ENCODE results near the gene PCNX2. TPM values are rescaled to one million over a fixed set of nuclear protein-coding genes. Genes with fewer than 3 reads are reported as not detected.

PCNX2 gene
- total RNA-seq, 1 experiment from 2014 or later, result 15.3 TPM

DNA sequence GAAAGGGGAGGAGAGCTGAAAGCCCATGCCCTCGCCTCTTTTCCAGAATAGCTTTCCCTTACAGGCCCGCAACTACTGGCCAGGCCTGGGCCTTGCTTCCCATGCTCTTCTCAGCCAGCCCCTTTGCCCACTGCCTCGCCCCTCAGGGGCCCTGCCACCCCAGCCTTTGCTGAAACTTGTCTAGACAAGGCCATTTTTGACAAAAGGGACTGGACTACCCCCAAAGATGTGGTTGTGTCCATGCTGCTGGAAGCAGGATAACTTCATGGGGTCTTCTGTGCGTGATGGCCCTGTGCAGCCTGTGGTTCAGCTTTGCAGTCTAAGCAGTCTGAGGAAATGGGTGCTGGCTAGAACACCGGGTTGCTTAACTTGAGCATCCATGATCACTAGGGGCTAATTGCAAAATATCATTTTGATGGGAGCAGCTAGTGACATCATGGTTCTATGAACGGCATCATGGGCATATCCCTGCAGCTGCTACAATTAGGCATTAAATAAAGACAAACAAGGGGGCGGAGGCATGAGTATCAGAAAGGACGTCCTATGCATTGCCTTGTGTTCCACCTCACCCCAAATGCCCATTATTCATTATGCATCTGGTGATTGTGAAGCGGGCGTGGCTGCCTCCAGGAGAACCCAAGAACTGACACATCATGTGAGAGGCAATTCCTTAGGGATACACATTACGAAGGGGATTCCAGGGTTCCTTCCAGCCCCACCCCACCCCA lies 308.3 kb downstream of the PCNX2 start:
- no peak for TF ChIP-seq ZNF274 (IDR thresholded peaks at IDR 0.05; ENCODE audit: low read depth, low read length)
- TF ChIP-seq ZFX (IDR thresholded peaks at IDR 0.05), result no peak
- no peak for TF ChIP-seq SIN3A (IDR thresholded peaks at IDR 0.05; ENCODE audit: low read depth)
- TF ChIP-seq CEBPB (IDR thresholded peaks at IDR 0.05; ENCODE audit: low read depth), result no peak
- TF ChIP-seq, protein P1, sequence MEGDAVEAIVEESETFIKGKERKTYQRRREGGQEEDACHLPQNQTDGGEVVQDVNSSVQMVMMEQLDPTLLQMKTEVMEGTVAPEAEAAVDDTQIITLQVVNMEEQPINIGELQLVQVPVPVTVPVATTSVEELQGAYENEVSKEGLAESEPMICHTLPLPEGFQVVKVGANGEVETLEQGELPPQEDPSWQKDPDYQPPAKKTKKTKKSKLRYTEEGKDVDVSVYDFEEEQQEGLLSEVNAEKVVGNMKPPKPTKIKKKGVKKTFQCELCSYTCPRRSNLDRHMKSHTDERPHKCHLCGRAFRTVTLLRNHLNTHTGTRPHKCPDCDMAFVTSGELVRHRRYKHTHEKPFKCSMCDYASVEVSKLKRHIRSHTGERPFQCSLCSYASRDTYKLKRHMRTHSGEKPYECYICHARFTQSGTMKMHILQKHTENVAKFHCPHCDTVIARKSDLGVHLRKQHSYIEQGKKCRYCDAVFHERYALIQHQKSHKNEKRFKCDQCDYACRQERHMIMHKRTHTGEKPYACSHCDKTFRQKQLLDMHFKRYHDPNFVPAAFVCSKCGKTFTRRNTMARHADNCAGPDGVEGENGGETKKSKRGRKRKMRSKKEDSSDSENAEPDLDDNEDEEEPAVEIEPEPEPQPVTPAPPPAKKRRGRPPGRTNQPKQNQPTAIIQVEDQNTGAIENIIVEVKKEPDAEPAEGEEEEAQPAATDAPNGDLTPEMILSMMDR (IDR thresholded peaks at IDR 0.05 in 2 of 3, conservative IDR thresholded peaks at IDR 0.05 in 1 of 3; ENCODE audit: borderline replicate concordance in 1 of 3, insufficient read depth in 1 of 3, low read depth in 2 of 3, low read length in 2 of 3), result no peak
- TF ChIP-seq, protein P2, sequence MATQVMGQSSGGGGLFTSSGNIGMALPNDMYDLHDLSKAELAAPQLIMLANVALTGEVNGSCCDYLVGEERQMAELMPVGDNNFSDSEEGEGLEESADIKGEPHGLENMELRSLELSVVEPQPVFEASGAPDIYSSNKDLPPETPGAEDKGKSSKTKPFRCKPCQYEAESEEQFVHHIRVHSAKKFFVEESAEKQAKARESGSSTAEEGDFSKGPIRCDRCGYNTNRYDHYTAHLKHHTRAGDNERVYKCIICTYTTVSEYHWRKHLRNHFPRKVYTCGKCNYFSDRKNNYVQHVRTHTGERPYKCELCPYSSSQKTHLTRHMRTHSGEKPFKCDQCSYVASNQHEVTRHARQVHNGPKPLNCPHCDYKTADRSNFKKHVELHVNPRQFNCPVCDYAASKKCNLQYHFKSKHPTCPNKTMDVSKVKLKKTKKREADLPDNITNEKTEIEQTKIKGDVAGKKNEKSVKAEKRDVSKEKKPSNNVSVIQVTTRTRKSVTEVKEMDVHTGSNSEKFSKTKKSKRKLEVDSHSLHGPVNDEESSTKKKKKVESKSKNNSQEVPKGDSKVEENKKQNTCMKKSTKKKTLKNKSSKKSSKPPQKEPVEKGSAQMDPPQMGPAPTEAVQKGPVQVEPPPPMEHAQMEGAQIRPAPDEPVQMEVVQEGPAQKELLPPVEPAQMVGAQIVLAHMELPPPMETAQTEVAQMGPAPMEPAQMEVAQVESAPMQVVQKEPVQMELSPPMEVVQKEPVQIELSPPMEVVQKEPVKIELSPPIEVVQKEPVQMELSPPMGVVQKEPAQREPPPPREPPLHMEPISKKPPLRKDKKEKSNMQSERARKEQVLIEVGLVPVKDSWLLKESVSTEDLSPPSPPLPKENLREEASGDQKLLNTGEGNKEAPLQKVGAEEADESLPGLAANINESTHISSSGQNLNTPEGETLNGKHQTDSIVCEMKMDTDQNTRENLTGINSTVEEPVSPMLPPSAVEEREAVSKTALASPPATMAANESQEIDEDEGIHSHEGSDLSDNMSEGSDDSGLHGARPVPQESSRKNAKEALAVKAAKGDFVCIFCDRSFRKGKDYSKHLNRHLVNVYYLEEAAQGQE (IDR thresholded peaks at IDR 0.05; ENCODE audit: low read depth), result no peak
- TF ChIP-seq YY1 (IDR thresholded peaks at IDR 0.05; ENCODE audit: extremely low read depth, insufficient replicate concordance, low read depth, low read length), result no peak
- no peak for TF ChIP-seq CBX3 (IDR thresholded peaks at IDR 0.05; ENCODE audit: low read depth)
- TF ChIP-seq, protein P3, sequence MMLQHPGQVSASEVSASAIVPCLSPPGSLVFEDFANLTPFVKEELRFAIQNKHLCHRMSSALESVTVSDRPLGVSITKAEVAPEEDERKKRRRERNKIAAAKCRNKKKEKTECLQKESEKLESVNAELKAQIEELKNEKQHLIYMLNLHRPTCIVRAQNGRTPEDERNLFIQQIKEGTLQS (IDR thresholded peaks at IDR 0.05), result no peak
- TF ChIP-seq JUND (IDR thresholded peaks at IDR 0.05), result no peak
- TF ChIP-seq FOSL1 (IDR thresholded peaks at IDR 0.05; ENCODE audit: low read depth), result no peak
- TF ChIP-seq POLR2AphosphoS5 (IDR thresholded peaks at IDR 0.05; ENCODE audit: low read depth, low read length), result no peak
- TF ChIP-seq SP1 (IDR thresholded peaks at IDR 0.05; ENCODE audit: low read depth), result no peak
- TF ChIP-seq, protein P4, sequence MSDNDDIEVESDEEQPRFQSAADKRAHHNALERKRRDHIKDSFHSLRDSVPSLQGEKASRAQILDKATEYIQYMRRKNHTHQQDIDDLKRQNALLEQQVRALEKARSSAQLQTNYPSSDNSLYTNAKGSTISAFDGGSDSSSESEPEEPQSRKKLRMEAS (IDR thresholded peaks at IDR 0.05), result no peak
- TF ChIP-seq, protein P5, sequence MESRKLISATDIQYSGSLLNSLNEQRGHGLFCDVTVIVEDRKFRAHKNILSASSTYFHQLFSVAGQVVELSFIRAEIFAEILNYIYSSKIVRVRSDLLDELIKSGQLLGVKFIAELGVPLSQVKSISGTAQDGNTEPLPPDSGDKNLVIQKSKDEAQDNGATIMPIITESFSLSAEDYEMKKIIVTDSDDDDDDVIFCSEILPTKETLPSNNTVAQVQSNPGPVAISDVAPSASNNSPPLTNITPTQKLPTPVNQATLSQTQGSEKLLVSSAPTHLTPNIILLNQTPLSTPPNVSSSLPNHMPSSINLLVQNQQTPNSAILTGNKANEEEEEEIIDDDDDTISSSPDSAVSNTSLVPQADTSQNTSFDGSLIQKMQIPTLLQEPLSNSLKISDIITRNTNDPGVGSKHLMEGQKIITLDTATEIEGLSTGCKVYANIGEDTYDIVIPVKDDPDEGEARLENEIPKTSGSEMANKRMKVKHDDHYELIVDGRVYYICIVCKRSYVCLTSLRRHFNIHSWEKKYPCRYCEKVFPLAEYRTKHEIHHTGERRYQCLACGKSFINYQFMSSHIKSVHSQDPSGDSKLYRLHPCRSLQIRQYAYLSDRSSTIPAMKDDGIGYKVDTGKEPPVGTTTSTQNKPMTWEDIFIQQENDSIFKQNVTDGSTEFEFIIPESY (IDR thresholded peaks at IDR 0.05; ENCODE audit: extremely low read depth, insufficient replicate concordance, low read length), result no peak
- TF ChIP-seq TCF7L2 (IDR thresholded peaks at IDR 0.05; ENCODE audit: borderline replicate concordance, extremely low read depth, insufficient read depth, insufficient read length), result no peak
- no peak for TF ChIP-seq SRF (IDR thresholded peaks at IDR 0.05; ENCODE audit: low read depth)
- no peak for TF ChIP-seq EZH2 (IDR thresholded peaks at IDR 0.05)
- TF ChIP-seq EZH2phosphoT487 (IDR thresholded peaks at IDR 0.05; ENCODE audit: borderline replicate concordance), result no peak
- TF ChIP-seq POLR2A (IDR thresholded peaks at IDR 0.05; ENCODE audit: borderline replicate concordance, extremely low read depth, insufficient read depth, insufficient read length), result no peak
- no peak for ATAC-seq
- H3K36me3 ChIP-seq (ENCODE audit: control insufficient read depth in 1 of 2, insufficient read depth in 2 of 2, low read length in 2 of 2), result no peaks in the 10 kb centered on the region
- no peaks in the 10 kb centered on the region for H4K20me1 ChIP-seq (ENCODE audit: insufficient read depth)
- DNase-seq (ENCODE audit: low read depth, low spot score), result no peak
- no peak overlapping the region for H3K9ac ChIP-seq (ENCODE audit: low read length)
- ChIA-PET POLR2A (no interaction called here), RAD21 (ENCODE audit: low non-redundant PET in 1 of 2, low total read pairs in 2 of 2, uncharacterized antibody in 2 of 2, unreplicated experiment in 2 of 2) (no interaction called here), CTCF (no interaction called here)
- no peaks in the 10 kb centered on the region for H3K27me3 ChIP-seq (ENCODE audit: insufficient read depth, low read length)
- no peak overlapping the region for H2AFZ ChIP-seq (ENCODE audit: low read depth, low read length, poor library complexity, severe bottlenecking)
- no peaks in the 10 kb centered on the region for H3K9me3 ChIP-seq (ENCODE audit: control insufficient read depth in 1 of 2, insufficient read depth in 1 of 2, low read depth in 1 of 2, low read length in 2 of 2)
- H3K4me2 ChIP-seq (ENCODE audit: low read length), result no peak overlapping the region
- intact Hi-C loops (cut with micrococcal nuclease), result no loop called here
- BruUV-seq (replicated peaks), result no TSS peak
- H3K4me1 ChIP-seq (ENCODE audit: control insufficient read depth in 1 of 2, insufficient read depth in 2 of 2, low read length in 2 of 2), result peaks cover 5 to 8% of the 10 kb centered on the region in 2 experiments; a peak in 1 of 4 replicates
- H3K79me2 ChIP-seq (ENCODE audit: insufficient read depth, low read length), result no peaks in the 10 kb centered on the region
- H3K9me2 ChIP-seq (ENCODE audit: insufficient read depth), result no peaks in the 10 kb centered on the region
- no peak overlapping the region for H3K4me3 ChIP-seq (replicated peaks in 1 of 2; ENCODE audit: low read depth in 1 of 2, low read length in 2 of 2)
- no peak overlapping the region for H3K27ac ChIP-seq (ENCODE audit: low read depth, low read length)

Data from HCT116 (cell line).